Right ventricle myocardium superior (tissue), 1 donor: ENCODE results near the gene PODXL2. TPM values are rescaled to one million over a fixed set of nuclear protein-coding genes. Genes with fewer than 3 reads are reported as not detected.
A peak's percentile ranks its signal among the peaks of the same experiment; 100 is the strongest.
"Not testable (repeated sequence)": the region's sequence is repeated elsewhere in the genome, so short reads cannot be mapped to it uniquely, and the experiment has no call there.

Experiments used
- ATAC-seq: fragments of 200-7000 bp; cut with Tn5 transposase; one replicate; pipeline ENCODE4 v1.9.1; 2020; ENCODE audit warnings: mild to moderate bottlenecking; ENCODE audit not compliant: poor library complexity
- DNase-seq: peaks from one replicate; pipeline ENCODE4 v3.0.0-alpha.2; 2020
- intact Hi-C: fragments of 100-400 bp; cut with DNase I; formaldehyde crosslinking; loops from one replicate; pipeline ENCODE4 v1.11.2; 2022
- total RNA-seq: library from RNA; stranded (reverse); fragmentation: NEBNext Ultra II Directional; extraction: Animal tissue kit (Norgen Biotek cat#: 25700); gene quantifications from one replicate; pipeline ENCODE4 v1.2.1, GENCODE V29; 2021
- donor health status: DM: no; HTN: yes; CAD: no; lungs with severe emphysema.

The PODXL2 gene
- total RNA-seq, 1 donor from 2014 or later: 0.94 TPM

GRCh38 chr3:127693336-127693843 lies 64.4 kb downstream of the PODXL2 start:
- ATAC-seq: no peak
- intact Hi-C loops: no loop called here

GRCh38 chr3:127694467-127695215 lies 65.7 kb downstream of the PODXL2 start:
- DNase-seq: peak; percentile 81
- intact Hi-C loops: loop anchor here (5.0 kb wide), 2 partner anchors 53 to 128 kb away; partner anchors contain the start of gene MGLL
- ATAC-seq: peak; percentile 25

More at GRCh38 chr3:127693336-127693843, 64.4 kb downstream of the PODXL2 start:
- peak; percentile 17 for DNase-seq

GRCh38 chr3:127697551-127698240 lies 68.7 kb downstream of the PODXL2 start:
- DNase-seq: peak; percentile 93
- intact Hi-C loops: loop anchor here (5.0 kb wide), 2 partner anchors 50 to 125 kb away; partner anchors contain the start of gene MGLL
- peak; percentile 77 for ATAC-seq

- DNase-seq (no peak), ATAC-seq (peak; percentile 14)
- intact Hi-C loops: loop anchor here (5.0 kb wide), 2 partner anchors 49 to 124 kb away; partner anchors contain the start of gene MGLL
These were observed 69.3 kb downstream of the PODXL2 start for GRCh38 chr3:127698286-127698685.

DNA sequence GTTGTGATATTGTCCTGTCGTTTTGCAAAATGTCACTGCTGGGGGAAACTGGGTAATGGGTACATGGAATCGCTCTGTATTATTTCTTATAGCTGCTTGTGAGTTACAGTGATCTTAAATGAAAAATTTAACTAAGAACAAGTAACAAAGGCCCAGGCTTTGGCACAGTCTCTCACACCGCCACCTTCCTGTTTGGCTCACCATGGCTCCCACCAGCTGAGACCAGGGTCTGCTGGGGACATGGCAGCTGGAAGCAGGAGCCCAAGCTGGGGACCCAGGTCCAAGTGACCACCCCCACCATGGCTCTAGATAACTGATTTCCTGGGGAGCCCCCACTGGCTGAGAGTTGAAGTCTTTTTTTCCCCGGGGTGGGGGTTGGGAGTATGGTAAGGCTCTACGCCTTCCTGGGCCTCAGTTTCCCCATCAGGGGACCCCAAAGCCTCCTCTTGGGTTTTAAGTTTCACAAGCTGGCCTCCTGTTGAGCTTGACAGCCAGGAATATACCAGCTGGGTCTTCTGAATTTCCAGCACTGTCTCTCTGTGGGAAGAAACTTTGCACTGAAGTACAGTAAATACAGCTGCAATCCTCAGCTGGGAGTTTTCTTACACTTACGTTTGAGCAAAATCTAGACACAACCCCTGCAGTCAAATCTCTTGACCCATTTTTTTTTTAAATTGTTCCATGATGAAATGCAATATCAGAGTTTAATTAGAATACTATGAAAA lies 69.9 kb downstream of the PODXL2 start:
- DNase-seq: peak; percentile 34
- no peak for ATAC-seq
- intact Hi-C loops: loop anchor here (5.0 kb wide), 2 partner anchors 48 to 123 kb away; partner anchors contain the start of gene MGLL

DNA sequence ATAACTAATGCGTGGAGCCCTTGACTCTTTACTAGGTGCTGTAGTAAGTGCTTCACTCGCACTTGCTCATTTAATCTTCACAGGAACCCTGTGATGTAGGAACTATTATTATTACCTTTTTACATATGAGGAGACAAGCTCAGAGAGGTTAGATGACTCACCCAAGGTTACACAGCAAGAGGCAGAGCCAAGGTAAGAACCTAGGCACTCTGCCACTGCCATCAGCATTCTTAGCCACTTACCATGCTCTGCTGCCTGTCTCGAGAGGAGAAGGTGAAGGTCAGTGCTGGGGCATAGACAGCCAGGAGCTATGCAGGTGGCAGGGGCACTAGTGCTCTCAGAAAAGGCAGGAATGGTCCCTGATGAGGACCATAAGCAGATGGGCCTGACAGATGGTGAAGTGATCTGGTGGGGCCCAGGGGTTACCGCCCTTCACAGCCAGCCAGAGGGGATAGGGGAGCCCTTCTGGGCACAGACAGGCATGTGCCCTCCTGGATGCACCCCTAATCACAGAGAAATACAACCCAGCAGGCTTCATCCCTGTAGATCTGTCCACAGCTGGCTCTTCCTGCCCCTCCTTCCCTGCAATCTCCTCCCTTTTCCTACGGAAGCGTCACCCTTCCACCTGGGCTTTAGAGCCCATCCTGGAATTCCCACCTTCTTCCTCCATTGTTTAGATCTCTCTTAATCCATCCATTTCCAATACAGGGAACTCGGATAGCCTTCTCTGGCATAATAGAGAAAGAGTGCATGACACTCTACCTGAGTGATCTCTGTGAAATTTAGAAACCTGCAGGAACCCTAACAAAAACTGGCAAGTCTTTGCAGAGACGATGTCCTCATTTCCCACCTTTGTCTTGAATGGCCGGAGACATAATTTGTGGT lies 70.7 kb downstream of the PODXL2 start:
- intact Hi-C loops: loop anchor here (5.0 kb wide), 2 partner anchors 48 to 123 kb away; partner anchors contain the start of gene MGLL
- ATAC-seq: no peak
- peak; percentile 32 for DNase-seq

DNA sequence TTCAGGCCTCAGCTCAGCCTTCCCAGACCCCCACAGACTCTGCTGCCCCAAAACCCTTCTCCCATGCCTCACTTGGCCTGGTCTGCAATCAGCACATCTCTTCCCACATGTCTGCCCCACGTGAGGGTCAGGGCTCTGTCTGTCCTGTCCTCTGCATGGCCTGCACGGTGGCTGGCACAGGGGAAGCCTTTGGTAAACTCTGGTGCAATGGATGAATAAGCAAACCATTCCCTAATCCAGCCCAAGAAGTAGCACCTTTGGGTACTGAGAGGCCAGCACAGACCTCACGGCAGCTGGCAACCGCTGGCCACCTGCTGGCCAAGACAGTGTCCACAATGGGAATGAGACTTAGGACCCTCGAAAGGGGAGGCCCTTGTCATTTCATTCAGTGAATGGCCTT lies 71.4 kb downstream of the PODXL2 start:
- no peak for ATAC-seq
- peak; percentile 24 for DNase-seq
- intact Hi-C loops: no loop called here

GRCh38 chr3:127701280-127701911 lies 72.4 kb downstream of the PODXL2 start:
- intact Hi-C loops: no loop called here
- DNase-seq: peak; percentile 71
- ATAC-seq: no peak

- peak; percentile 80 for DNase-seq
- intact Hi-C loops: no loop called here
- peak; percentile 8 for ATAC-seq
These were observed 73.2 kb downstream of the PODXL2 start for GRCh38 chr3:127702151-127702578.

DNA sequence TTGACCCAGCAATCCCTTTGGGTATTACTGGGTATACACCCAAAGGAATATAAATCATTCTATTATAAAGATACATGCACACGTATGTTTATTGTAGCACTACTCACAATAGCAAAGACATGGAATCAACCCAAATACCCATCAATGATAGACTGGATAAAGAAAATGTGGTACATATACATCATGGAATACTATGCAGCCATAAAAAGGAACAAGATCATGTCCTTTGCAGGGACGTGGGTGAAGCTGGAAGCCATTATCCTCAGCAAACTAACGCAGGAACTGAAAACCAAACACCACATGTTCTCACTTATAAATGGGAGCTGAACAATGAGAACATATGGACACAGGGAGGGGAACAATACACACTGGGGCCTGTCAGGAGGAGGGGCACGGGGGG lies 75.9 kb downstream of the PODXL2 start:
- DNase-seq, intact Hi-C loops, ATAC-seq: not testable (repeated sequence)

GRCh38 chr3:127706312-127706711 lies 77.3 kb downstream of the PODXL2 start:
- intact Hi-C loops: no loop called here
- DNase-seq (peak; percentile 72), ATAC-seq (peak; percentile 52)

GRCh38 chr3:127706785-127707351 lies 77.9 kb downstream of the PODXL2 start:
- ATAC-seq: peak; percentile 7
- intact Hi-C loops: no loop called here

DNA sequence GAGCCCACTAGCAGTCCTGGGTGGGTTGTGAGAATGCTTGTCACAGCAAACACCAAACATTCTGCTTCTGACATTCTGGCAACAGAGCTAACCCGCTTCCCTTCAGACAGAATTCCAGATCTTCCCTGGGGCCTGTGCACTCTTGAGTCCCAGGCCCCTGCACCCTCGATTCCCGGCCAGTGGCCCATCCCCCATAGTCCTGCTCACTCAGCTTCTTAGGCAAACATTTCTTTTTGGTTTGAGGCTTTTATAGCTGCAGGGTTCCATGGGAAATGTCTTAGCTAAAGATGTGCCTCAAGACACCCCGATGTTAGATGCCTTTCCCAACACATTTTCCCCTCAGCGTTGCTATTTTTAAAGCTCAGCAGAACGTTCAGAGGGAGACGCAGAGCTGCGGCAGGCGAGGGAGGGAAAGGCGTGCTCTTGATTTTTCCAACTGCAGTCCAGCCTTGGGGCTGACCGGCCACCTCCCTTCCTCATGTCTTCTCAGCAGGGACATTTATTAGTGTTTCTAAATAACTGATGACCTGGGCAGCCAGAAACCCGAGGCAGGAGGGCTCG lies 78.9 kb downstream of the PODXL2 start:
- intact Hi-C loops: no loop called here
- ATAC-seq: peak; percentile 32
- no peak for DNase-seq

More at GRCh38 chr3:127706785-127707351, 77.9 kb downstream of the PODXL2 start:
- no peak for DNase-seq

GRCh38 chr3:127708837-127709236 lies 79.9 kb downstream of the PODXL2 start:
- intact Hi-C loops: no loop called here
- no peak for ATAC-seq
- DNase-seq: no peak

DNA sequence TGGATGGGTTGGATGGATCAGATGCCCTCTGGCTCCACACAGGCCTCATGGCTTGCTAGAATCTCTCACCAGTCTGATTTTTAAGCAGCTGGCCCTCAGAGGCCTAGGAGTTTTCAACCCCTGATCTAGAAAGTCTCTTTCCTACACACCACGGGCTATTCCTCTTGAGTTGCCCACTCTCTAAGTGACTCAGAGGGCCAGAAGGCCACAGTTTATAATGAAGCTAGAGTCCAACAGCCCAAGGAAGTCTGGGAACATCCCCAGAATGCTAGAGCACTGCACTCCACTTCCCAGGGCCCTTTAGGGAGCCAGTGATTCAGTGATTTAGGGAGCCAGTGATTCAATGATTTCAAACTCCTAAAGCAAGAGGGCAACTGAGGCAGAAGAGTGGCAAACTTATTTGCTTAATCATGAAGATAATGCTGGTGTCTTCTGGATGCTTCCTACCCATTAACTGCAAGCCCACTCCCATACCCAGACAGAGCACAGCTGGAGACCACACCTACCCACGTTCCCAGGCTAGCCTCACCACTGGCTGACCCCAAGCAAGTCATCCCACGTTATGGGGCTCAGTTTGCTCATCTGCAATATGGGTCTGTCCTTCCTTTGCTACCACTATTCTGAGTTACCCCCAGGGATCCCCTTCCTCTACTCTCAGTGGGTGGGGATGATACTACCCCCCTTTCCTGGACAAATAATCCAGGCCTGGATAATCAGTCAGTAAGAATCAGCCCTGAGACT lies 80.5 kb downstream of the PODXL2 start:
- no peak for ATAC-seq

More for the DNA sequence above, 80.5 kb downstream of the PODXL2 start:
- intact Hi-C loops: no loop called here
- DNase-seq: no peak
